NCI-H748 treated with DMSO at 0.1 percent for 48 hours (cell line): ENCODE results near the gene SMG6.

Experiments
- DNase-seq: peaks from one replicate; lab custom pipeline; 2025; lab: John Stamatoyannopoulos, UW

SMG6 gene

GRCh38 chr17:2076087-2076984 lies 227.2 kb downstream of the SMG6 start:
- DNase-seq = no peak

- DNase-seq = no peak
These were observed 228.1 kb downstream of the SMG6 start for GRCh38 chr17:2075336-2076086.

- DNase-seq = no peak
These were observed 228.7 kb downstream of the SMG6 start for GRCh38 chr17:2074919-2075318.

GRCh38 chr17:2071455-2072281 lies 231.9 kb downstream of the SMG6 start:
- DNase-seq = no peak

- no peak for DNase-seq
These were observed 232.6 kb downstream of the SMG6 start for GRCh38 chr17:2071024-2071385.

GRCh38 chr17:2070241-2071023 lies 233.2 kb downstream of the SMG6 start:
- DNase-seq = no peak

- no peak for DNase-seq
These were observed 235.0 kb downstream of the SMG6 start for GRCh38 chr17:2068519-2069051.

GRCh38 chr17:2068031-2068518 lies 235.5 kb downstream of the SMG6 start:
- DNase-seq = no peak

- no peak for DNase-seq
These were observed 236.0 kb downstream of the SMG6 start for GRCh38 chr17:2067608-2068024.

- DNase-seq = no peak
These were observed 236.5 kb downstream of the SMG6 start for GRCh38 chr17:2067048-2067561.

- DNase-seq = no peak
These were observed 237.6 kb downstream of the SMG6 start for GRCh38 chr17:2065949-2066400.

- DNase-seq = no peak
These were observed 238.4 kb downstream of the SMG6 start for GRCh38 chr17:2064980-2065785.

- DNase-seq = no peak
These were observed 239.0 kb downstream of the SMG6 start for GRCh38 chr17:2064520-2064971.

- DNase-seq = no peak
These were observed 239.5 kb downstream of the SMG6 start for GRCh38 chr17:2064147-2064489.

GRCh38 chr17:2063261-2064146 lies 240.1 kb downstream of the SMG6 start:
- DNase-seq = no peak

GRCh38 chr17:2062571-2063183 lies 240.9 kb downstream of the SMG6 start:
- DNase-seq = no peak

GRCh38 chr17:2061441-2061958 lies 242.1 kb downstream of the SMG6 start:
- DNase-seq = no peak
